SU-DHL-6 (cell line): ENCODE data around the gene TENT5A.

Source experiments
- H2AFZ ChIP-seq: fragments of 200-600 bp; sonication (generic); 2 replicates; pipeline ENCODE4 v1.6.1; 2014; ENCODE audit warnings: low read depth, mild to moderate bottlenecking, moderate library complexity, mixed read lengths, antibody characterized with exemption, low read length; ENCODE audit not compliant: severe bottlenecking
- H3F3A ChIP-seq: fragments of 200-600 bp; shearing (Covaris generic); 2 replicates; pipeline ENCODE4 v1.6.0; 2016; ENCODE audit warnings: antibody characterized with exemption, mild to moderate bottlenecking; ENCODE audit not compliant: insufficient read depth
- H3K27ac ChIP-seq: fragments of 200-600 bp; sonication (generic); 2 replicates; pipeline ENCODE4 v1.5.1; 2016; ENCODE audit warnings: low read depth, mild to moderate bottlenecking, low read length, moderate library complexity, mixed read lengths
- H3K27me3 ChIP-seq: fragments of 200-600 bp; sonication (generic), shearing (Covaris generic); 2 replicates; pipeline ENCODE4 v1.6.0; 2014; ENCODE audit warnings: mild to moderate bottlenecking, low read length
- H3K36me3 ChIP-seq: fragments of 200-600 bp; sonication (generic); 2 replicates; pipeline ENCODE4 v1.6.1; 2014; ENCODE audit warnings: mild to moderate bottlenecking, low read length, mixed read lengths
- H3K4me2 ChIP-seq: fragments of 300-600, 200-600 bp; shearing (Covaris generic), sonication (generic); 2 replicates; pipeline ENCODE4 v1.6.0; 2014; ENCODE audit warnings: low read length, low read depth, mild to moderate bottlenecking; ENCODE audit not compliant: poor library complexity, severe bottlenecking
- H3K4me3 ChIP-seq: fragments of 200-600 bp; sonication (generic); 2 replicates; pipeline ENCODE4 v1.5.1; 2014; ENCODE audit warnings: antibody characterized with exemption, low read length, mild to moderate bottlenecking, mixed read lengths; ENCODE audit not compliant: insufficient read depth, poor library complexity, severe bottlenecking
- H3K79me2 ChIP-seq: fragments of 200-600 bp; sonication (generic); 2 replicates; pipeline ENCODE4 v1.6.1; 2014; ENCODE audit warnings: mild to moderate bottlenecking, low read length, moderate library complexity; ENCODE audit not compliant: insufficient read depth
- H3K9ac ChIP-seq: fragments of 200-600 bp; sonication (generic); 2 replicates; pipeline ENCODE4 v1.7.0; 2014; ENCODE audit warnings: mild to moderate bottlenecking, low read length
- H3K9me2 ChIP-seq: fragments of 200-600 bp; sonication (generic); replicated peaks from 2 replicates; pipeline ENCODE4 v1.6.1; 2014; ENCODE audit warnings: low read length; ENCODE audit not compliant: insufficient read depth
- H3K9me3 ChIP-seq: fragments of 200-600 bp; sonication (generic); 2 replicates; pipeline ENCODE4 v1.6.1; 2014; ENCODE audit warnings: low read length, mixed read lengths; ENCODE audit not compliant: insufficient read depth
- H4K20me1 ChIP-seq: fragments of 200-600 bp; sonication (generic); 2 replicates; pipeline ENCODE4 v1.6.1; 2014; ENCODE audit warnings: low read depth, mild to moderate bottlenecking, antibody characterized with exemption, low read length, moderate library complexity, mixed read lengths
- CTCF ChIP-seq: fragments of 200-600 bp; sonication (generic); IDR thresholded peaks from one replicate; pipeline ENCODE4 v1.5.1; 2017; ENCODE audit warnings: antibody characterized with exemption, mild to moderate bottlenecking, low read length, moderate library complexity; ENCODE audit not compliant: insufficient read depth, poor library complexity, severe bottlenecking
- EZH2phosphoT487 ChIP-seq: fragments of 200-600 bp; sonication (generic), shearing (Covaris generic); conservative IDR thresholded peaks from 2 replicates; pipeline ENCODE4 v1.6.1; 2018; ENCODE audit warnings: mild to moderate bottlenecking, antibody characterized with exemption, low read length, moderate library complexity, mixed read lengths

Gene TENT5A

GRCh38 chr6:81725127-81725526 is 27.4 kb downstream of the TENT5A start:
- no peaks in the 10 kb centered on the region for H3K79me2 ChIP-seq
- H3K4me2 ChIP-seq, result no peak overlapping the region
- no peaks in the 10 kb centered on the region for H3K27me3 ChIP-seq
- no peak overlapping the region for H3K27ac ChIP-seq
- no peaks in the 10 kb centered on the region for H4K20me1 ChIP-seq
- H3K9ac ChIP-seq, result no peak overlapping the region
- H3K4me3 ChIP-seq, result no peak overlapping the region
- H3K9me2 ChIP-seq, result no peaks in the 10 kb centered on the region; the same call in 1 of the 2 replicates
- H2AFZ ChIP-seq, result no peak overlapping the region
- H3F3A ChIP-seq, result no peaks in the 10 kb centered on the region
- no peaks in the 10 kb centered on the region for H3K9me3 ChIP-seq
- no peak for TF ChIP-seq CTCF
- no peak for TF ChIP-seq EZH2phosphoT487
- H3K36me3 ChIP-seq, result no peaks in the 10 kb centered on the region

- no peak overlapping the region for H3K4me2 ChIP-seq
- TF ChIP-seq CTCF, result no peak
- no peak for TF ChIP-seq EZH2phosphoT487
- H3K9me2 ChIP-seq, result no peaks in the 10 kb centered on the region; the same call in 1 of the 2 replicates
- no peak overlapping the region for H3K4me3 ChIP-seq
- H3F3A ChIP-seq, result no peaks in the 10 kb centered on the region
- no peaks in the 10 kb centered on the region for H3K27me3 ChIP-seq
- H2AFZ ChIP-seq, result no peak overlapping the region
- no peaks in the 10 kb centered on the region for H4K20me1 ChIP-seq
- no peak overlapping the region for H3K27ac ChIP-seq
- H3K79me2 ChIP-seq, result no peaks in the 10 kb centered on the region
- H3K9ac ChIP-seq, result no peak overlapping the region
- H3K36me3 ChIP-seq, result no peaks in the 10 kb centered on the region
- no peaks in the 10 kb centered on the region for H3K9me3 ChIP-seq
Measured at GRCh38 chr6:81722506-81723223, 29.8 kb downstream of the TENT5A start.

- TF ChIP-seq EZH2phosphoT487 (no peak), CTCF (no peak)
- Histone ChIP-seq H2AFZ (no peak overlapping the region), H3K36me3 (no peaks in the 10 kb centered on the region), H3K4me3 (no peak overlapping the region), H3K9me3 (no peaks in the 10 kb centered on the region), H3K4me2 (no peak overlapping the region), H3K9ac (no peak overlapping the region), H4K20me1 (no peaks in the 10 kb centered on the region), H3K79me2 (no peaks in the 10 kb centered on the region), H3K27me3 (no peaks in the 10 kb centered on the region), H3K27ac (no peak overlapping the region), H3F3A (no peaks in the 10 kb centered on the region), H3K9me2 (no peaks in the 10 kb centered on the region; the same call in 1 of the 2 replicates)
Measured at GRCh38 chr6:81720427-81720826, 32.1 kb downstream of the TENT5A start.
